Loucy (cell line): ENCODE results near the gene LCN9.

ENCODE experiments used
- H2AFZ ChIP-seq: fragments of 200-600 bp; sonication (generic); 2 replicates; pipeline ENCODE4 v1.6.0; 2016; ENCODE audit warnings: antibody characterized with exemption, mild to moderate bottlenecking, low read length, moderate library complexity
- H3F3A ChIP-seq: fragments of 200-600 bp; 2 replicates; pipeline ENCODE4 v1.6.0; 2016; ENCODE audit warnings: antibody characterized with exemption, low read depth, mild to moderate bottlenecking
- H3K27me3 ChIP-seq: fragments of 200-600 bp; sonication (generic); 2 replicates; pipeline ENCODE4 v1.6.1; 2014; ENCODE audit warnings: low read length, mild to moderate bottlenecking; ENCODE audit not compliant: insufficient read depth, poor library complexity, severe bottlenecking
- H3K36me3 ChIP-seq: fragments of 200-600 bp; sonication (generic); 2 replicates; pipeline ENCODE4 v1.6.1; 2016; ENCODE audit warnings: low read length; ENCODE audit not compliant: insufficient read depth
- H3K4me1 ChIP-seq: fragments of 200-600 bp; sonication (generic); 2 replicates; pipeline ENCODE4 v1.5.1; 2014; ENCODE audit warnings: low read length, mild to moderate bottlenecking; ENCODE audit not compliant: insufficient read depth, poor library complexity, severe bottlenecking
- H3K4me2 ChIP-seq: fragments of 200-600 bp; sonication (generic); 2 replicates; pipeline ENCODE4 v1.6.0; 2014; ENCODE audit warnings: antibody characterized with exemption, low read length, low read depth, mild to moderate bottlenecking; ENCODE audit not compliant: poor library complexity, severe bottlenecking
- H3K4me3 ChIP-seq: fragments of 200-600 bp; sonication (generic); 2 replicates; pipeline ENCODE4 v1.5.1; 2014; ENCODE audit warnings: low read length, mild to moderate bottlenecking, mixed read lengths; ENCODE audit not compliant: poor library complexity, severe bottlenecking
- H3K79me2 ChIP-seq: fragments of 200-600 bp; sonication (generic); 2 replicates; pipeline ENCODE4 v1.6.1; 2014; ENCODE audit warnings: low read length; ENCODE audit not compliant: insufficient read depth
- H3K9ac ChIP-seq: fragments of 200-600 bp; sonication (generic); 2 replicates; pipeline ENCODE4 v1.6.0; 2014; ENCODE audit warnings: mild to moderate bottlenecking, low read depth, low read length, moderate library complexity; ENCODE audit not compliant: poor library complexity, severe bottlenecking
- H3K9me2 ChIP-seq: fragments of 200-600 bp; sonication (generic); replicated peaks from 2 replicates; pipeline ENCODE4 v1.6.1; 2016; ENCODE audit warnings: low read depth, low read length, mixed read lengths
- H3K9me3 ChIP-seq: fragments of 200-600 bp; sonication (generic); 2 replicates; pipeline ENCODE4 v1.6.1; 2014; ENCODE audit warnings: mild to moderate bottlenecking, antibody characterized with exemption, low read length, low read depth; ENCODE audit not compliant: insufficient read depth
- H4K20me1 ChIP-seq: fragments of 200-600 bp; sonication (generic); 2 replicates; pipeline ENCODE4 v1.6.0; 2014; ENCODE audit warnings: antibody characterized with exemption, low read length, mild to moderate bottlenecking; ENCODE audit not compliant: insufficient read depth, poor library complexity, severe bottlenecking
- CTCF ChIP-seq: fragments of 200-600 bp; sonication (generic); conservative IDR thresholded peaks from 2 replicates; pipeline ENCODE4 v1.5.1; 2014; ENCODE audit warnings: mild to moderate bottlenecking, antibody characterized with exemption, low read length
- EZH2phosphoT487 ChIP-seq: fragments of 200-600 bp; IDR thresholded peaks from 2 replicates; pipeline ENCODE4 v1.6.1; 2018; ENCODE audit warnings: antibody characterized with exemption, mild to moderate bottlenecking, moderate library complexity, borderline replicate concordance

The LCN9 gene

GRCh38 chr9:135704483-135704882 lies 41.4 kb downstream of the LCN9 start:
- no peak for TF ChIP-seq EZH2phosphoT487
- no peak for TF ChIP-seq CTCF
- no peaks in the 10 kb centered on the region for H3K27me3 ChIP-seq

GRCh38 chr9:135705376-135705775 lies 42.3 kb downstream of the LCN9 start:
- Histone ChIP-seq H3K36me3 (no peaks in the 10 kb centered on the region), H3K27me3 (no peaks in the 10 kb centered on the region), H3K4me2 (no peak overlapping the region), H3K9me2 (no peaks in the 10 kb centered on the region), H3K9me3 (no peaks in the 10 kb centered on the region), H3K4me3 (no peak overlapping the region), H4K20me1 (no peaks in the 10 kb centered on the region), H3F3A (no peaks in the 10 kb centered on the region), H3K4me1 (no peaks in the 10 kb centered on the region), H3K9ac (no peak overlapping the region), H2AFZ (no peak overlapping the region), H3K79me2 (no peaks in the 10 kb centered on the region)
- TF ChIP-seq EZH2phosphoT487 (no peak), CTCF (no peak)

More at GRCh38 chr9:135704483-135704882, 41.4 kb downstream of the LCN9 start:
- H2AFZ ChIP-seq, result no peak overlapping the region
- no peaks in the 10 kb centered on the region for H3K4me1 ChIP-seq
- H3K9ac ChIP-seq, result no peak overlapping the region
- H3K79me2 ChIP-seq, result no peaks in the 10 kb centered on the region
- H3K36me3 ChIP-seq, result no peaks in the 10 kb centered on the region
- no peaks in the 10 kb centered on the region for H3K9me3 ChIP-seq
- H3F3A ChIP-seq, result no peaks in the 10 kb centered on the region
- no peak overlapping the region for H3K4me2 ChIP-seq
- H3K4me3 ChIP-seq, result no peak overlapping the region
- H3K9me2 ChIP-seq, result no peaks in the 10 kb centered on the region
- no peaks in the 10 kb centered on the region for H4K20me1 ChIP-seq

GRCh38 chr9:135706288-135706687 lies 43.2 kb downstream of the LCN9 start:
- H3K36me3 ChIP-seq, result no peaks in the 10 kb centered on the region
- H4K20me1 ChIP-seq, result no peaks in the 10 kb centered on the region
- no peak for TF ChIP-seq EZH2phosphoT487
- TF ChIP-seq CTCF, result no peak
- no peaks in the 10 kb centered on the region for H3K9me3 ChIP-seq
- H3K9me2 ChIP-seq, result no peaks in the 10 kb centered on the region
- H3K27me3 ChIP-seq, result no peaks in the 10 kb centered on the region
- no peak overlapping the region for H2AFZ ChIP-seq
- H3K4me1 ChIP-seq, result no peaks in the 10 kb centered on the region
- no peak overlapping the region for H3K4me2 ChIP-seq
- H3K4me3 ChIP-seq, result no peak overlapping the region
- H3K79me2 ChIP-seq, result no peaks in the 10 kb centered on the region
- no peak overlapping the region for H3K9ac ChIP-seq
- no peaks in the 10 kb centered on the region for H3F3A ChIP-seq
